ENCODE data around the gene ZNF2. TPM values are rescaled to one million over a fixed set of nuclear protein-coding genes. Genes with fewer than 3 reads are reported as not detected.

Gene ZNF2
- total and polyA plus RNA-seq, 2 of the 13 experiments (the other 11 are each of a cell fraction or from before 2014, with no cell fraction given), result 4.3 to 6.1 TPM

DNA sequence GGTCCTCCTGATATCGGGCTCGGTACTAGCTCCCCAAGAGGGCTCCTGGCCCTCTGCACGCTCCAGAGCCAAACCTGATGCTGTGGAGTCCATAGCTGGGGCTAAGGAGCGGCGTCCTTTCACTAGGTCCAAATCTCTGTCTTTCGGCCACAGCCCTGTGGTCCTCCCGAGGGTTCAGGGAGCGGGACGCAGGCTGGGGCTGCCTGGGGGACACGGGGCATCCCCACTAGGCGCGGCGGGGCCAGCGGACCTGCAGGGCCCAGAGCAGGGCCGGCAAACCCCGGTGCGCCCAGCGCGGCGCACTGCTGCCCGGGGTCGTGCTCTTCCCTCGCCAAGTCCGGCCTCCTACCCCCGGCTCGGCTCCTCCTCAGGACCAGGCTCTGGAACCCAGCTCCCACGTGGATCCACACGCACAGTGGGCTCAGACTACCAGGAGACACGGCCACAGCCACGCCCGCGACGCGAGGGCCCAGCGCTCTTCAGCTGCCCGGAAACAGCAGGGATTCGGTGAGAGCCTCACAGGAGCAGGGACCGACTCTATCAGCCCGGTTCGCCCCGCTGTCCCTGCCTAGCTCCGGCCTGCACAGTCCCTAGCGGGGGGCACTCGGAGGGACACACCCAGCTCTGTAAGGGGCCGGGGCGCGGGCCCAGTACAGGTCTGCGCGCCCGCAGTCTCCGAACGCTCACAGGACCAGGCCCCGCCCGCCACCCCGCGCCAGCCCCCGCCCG, 6.6 kb upstream of the ZNF2 start (continued):
- TF ChIP-seq, protein P1, sequence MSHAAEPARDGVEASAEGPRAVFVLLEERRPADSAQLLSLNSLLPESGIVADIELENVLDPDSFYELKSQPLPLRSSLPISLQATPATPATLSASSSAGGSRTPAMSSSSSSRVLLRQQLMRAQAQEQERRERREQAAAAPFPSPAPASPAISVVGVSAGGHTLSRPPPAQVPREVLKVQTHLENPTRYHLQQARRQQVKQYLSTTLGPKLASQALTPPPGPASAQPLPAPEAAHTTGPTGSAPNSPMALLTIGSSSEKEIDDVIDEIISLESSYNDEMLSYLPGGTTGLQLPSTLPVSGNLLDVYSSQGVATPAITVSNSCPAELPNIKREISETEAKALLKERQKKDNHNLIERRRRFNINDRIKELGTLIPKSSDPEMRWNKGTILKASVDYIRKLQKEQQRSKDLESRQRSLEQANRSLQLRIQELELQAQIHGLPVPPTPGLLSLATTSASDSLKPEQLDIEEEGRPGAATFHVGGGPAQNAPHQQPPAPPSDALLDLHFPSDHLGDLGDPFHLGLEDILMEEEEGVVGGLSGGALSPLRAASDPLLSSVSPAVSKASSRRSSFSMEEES (CRISPR knock-in tag; IDR thresholded peaks at IDR 0.05), result no peak
- TF ChIP-seq MTA3 (CRISPR knock-in tag; IDR thresholded peaks at IDR 0.05) (no peak), FOXA1 (IDR thresholded peaks at IDR 0.05) (no peak), FOXA1 (CRISPR knock-in tag; IDR thresholded peaks at IDR 0.05) (no peak), KDM1A (CRISPR knock-in tag; IDR thresholded peaks at IDR 0.05) (no peak), ZNF343 (CRISPR knock-in tag; IDR thresholded peaks at IDR 0.05) (no peak), JUND (CRISPR knock-in tag; IDR thresholded peaks at IDR 0.05) (no peak), CAMTA2 (CRISPR knock-in tag; IDR thresholded peaks at IDR 0.05; ENCODE audit: borderline replicate concordance) (no peak), ZNF317 (CRISPR knock-in tag; IDR thresholded peaks at IDR 0.05) (no peak), PHF20 (CRISPR knock-in tag; IDR thresholded peaks at IDR 0.05) (no peak), WIZ (CRISPR knock-in tag; IDR thresholded peaks at IDR 0.05) (no peak), ZNF713 (CRISPR knock-in tag; IDR thresholded peaks at IDR 0.05) (no peak), REXO4 (CRISPR knock-in tag; IDR thresholded peaks at IDR 0.05; ENCODE audit: borderline replicate concordance) (no peak), PHF21A (CRISPR knock-in tag; IDR thresholded peaks at IDR 0.05) (no peak), MED8 (CRISPR knock-in tag; IDR thresholded peaks at IDR 0.05; ENCODE audit: insufficient replicate concordance) (no peak), RBAK (CRISPR knock-in tag; IDR thresholded peaks at IDR 0.05) (no peak), HNF4G (IDR thresholded peaks at IDR 0.05; ENCODE audit: borderline replicate concordance, low read depth, low read length) (no peak), HNF4G (CRISPR knock-in tag; IDR thresholded peaks at IDR 0.05; ENCODE audit: borderline replicate concordance, low read depth) (no peak; the same call in 1 of the 2 replicates), ZNF17 (CRISPR knock-in tag; IDR thresholded peaks at IDR 0.05) (no peak), NR1H2 (CRISPR knock-in tag; IDR thresholded peaks at IDR 0.05; ENCODE audit: borderline replicate concordance, low read depth) (no peak), TEAD2 (CRISPR knock-in tag; IDR thresholded peaks at IDR 0.05) (no peak), MIER2 (CRISPR knock-in tag; IDR thresholded peaks at IDR 0.05) (no peak), ZNF564 (CRISPR knock-in tag; IDR thresholded peaks at IDR 0.05) (no peak), XBP1 (CRISPR knock-in tag; IDR thresholded peaks at IDR 0.05) (no peak)
- TF ChIP-seq, protein P2, sequence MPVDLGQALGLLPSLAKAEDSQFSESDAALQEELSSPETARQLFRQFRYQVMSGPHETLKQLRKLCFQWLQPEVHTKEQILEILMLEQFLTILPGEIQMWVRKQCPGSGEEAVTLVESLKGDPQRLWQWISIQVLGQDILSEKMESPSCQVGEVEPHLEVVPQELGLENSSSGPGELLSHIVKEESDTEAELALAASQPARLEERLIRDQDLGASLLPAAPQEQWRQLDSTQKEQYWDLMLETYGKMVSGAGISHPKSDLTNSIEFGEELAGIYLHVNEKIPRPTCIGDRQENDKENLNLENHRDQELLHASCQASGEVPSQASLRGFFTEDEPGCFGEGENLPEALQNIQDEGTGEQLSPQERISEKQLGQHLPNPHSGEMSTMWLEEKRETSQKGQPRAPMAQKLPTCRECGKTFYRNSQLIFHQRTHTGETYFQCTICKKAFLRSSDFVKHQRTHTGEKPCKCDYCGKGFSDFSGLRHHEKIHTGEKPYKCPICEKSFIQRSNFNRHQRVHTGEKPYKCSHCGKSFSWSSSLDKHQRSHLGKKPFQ (CRISPR knock-in tag; IDR thresholded peaks at IDR 0.05; ENCODE audit: insufficient replicate concordance), result peak; percentile 37
- TF ChIP-seq, protein P3, sequence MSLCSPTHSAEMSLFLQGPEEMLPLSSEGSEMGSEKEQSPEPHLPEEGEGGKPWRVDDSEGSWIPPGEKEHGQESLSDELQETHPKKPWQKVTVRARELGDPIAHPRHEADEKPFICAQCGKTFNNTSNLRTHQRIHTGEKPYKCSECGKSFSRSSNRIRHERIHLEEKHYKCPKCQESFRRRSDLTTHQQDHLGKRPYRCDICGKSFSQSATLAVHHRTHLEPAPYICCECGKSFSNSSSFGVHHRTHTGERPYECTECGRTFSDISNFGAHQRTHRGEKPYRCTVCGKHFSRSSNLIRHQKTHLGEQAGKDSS (CRISPR knock-in tag; IDR thresholded peaks at IDR 0.05; ENCODE audit: borderline replicate concordance, low read depth), result 0 out of 2 replicates have a peak, but pooled peaks have one; percentile 10
- TF ChIP-seq, protein P4, sequence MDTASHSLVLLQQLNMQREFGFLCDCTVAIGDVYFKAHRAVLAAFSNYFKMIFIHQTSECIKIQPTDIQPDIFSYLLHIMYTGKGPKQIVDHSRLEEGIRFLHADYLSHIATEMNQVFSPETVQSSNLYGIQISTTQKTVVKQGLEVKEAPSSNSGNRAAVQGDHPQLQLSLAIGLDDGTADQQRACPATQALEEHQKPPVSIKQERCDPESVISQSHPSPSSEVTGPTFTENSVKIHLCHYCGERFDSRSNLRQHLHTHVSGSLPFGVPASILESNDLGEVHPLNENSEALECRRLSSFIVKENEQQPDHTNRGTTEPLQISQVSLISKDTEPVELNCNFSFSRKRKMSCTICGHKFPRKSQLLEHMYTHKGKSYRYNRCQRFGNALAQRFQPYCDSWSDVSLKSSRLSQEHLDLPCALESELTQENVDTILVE (CRISPR knock-in tag; IDR thresholded peaks at IDR 0.05), result no peak

Measured in HepG2 (cell line).